Transverse colon (tissue), 4 donors: ENCODE measurements around the gene TMEM208.

Experiments
- CTCF ChIP-seq, 5 experiments: fragments of 200-600 bp in 3 of 5; fragments of 450-650 bp in 2 of 5; sonication (generic) in 3 of 5; IDR thresholded peaks; 1 replicate in 2 of 5; 2 replicates in 3 of 5; pipeline ENCODE4 v1.5.1; 2016 to 2017; ENCODE audit warnings: antibody characterized with exemption in 5 of 5, inconsistent platforms in 3 of 5, mild to moderate bottlenecking in 2 of 5, moderate library complexity in 1 of 5
- EP300 ChIP-seq: sonication (generic); formaldehyde crosslinking; IDR thresholded peaks from one replicate; pipeline ENCODE4 v1.6.1; 2017; ENCODE audit warnings: antibody characterized with exemption, low read depth
- POLR2A ChIP-seq: fragments of 450-650 bp; IDR thresholded peaks from one replicate; pipeline ENCODE4 v1.6.1; 2016; ENCODE audit warnings: antibody characterized with exemption, mild to moderate bottlenecking, moderate library complexity
- POLR2AphosphoS5 ChIP-seq, 3 donors: sonication (generic); formaldehyde crosslinking; IDR thresholded peaks; one replicate each; pipeline ENCODE4 v1.6.1; 2016; ENCODE audit warnings: antibody characterized with exemption in 3 of 3

GRCh38 chr16:67206838-67207248 lies 20.1 kb upstream of the TMEM208 start:
- no peak for TF ChIP-seq POLR2A
- TF ChIP-seq CTCF (IDR thresholded peaks at IDR 0.05): no peak
- TF ChIP-seq POLR2AphosphoS5 (IDR thresholded peaks at IDR 0.05): no peak
- TF ChIP-seq EP300: no peak
